Small intestine (tissue), 4 donors: Measurements from ENCODE around the gene ST6GAL1. TPM values are rescaled to one million over a fixed set of nuclear protein-coding genes. Genes with fewer than 3 reads are reported as not detected.

ENCODE experiments used
- polyA plus RNA-seq, 4 donors: library from polyadenylated mRNA; stranded (reverse) in 3 of 4; unstranded in 1 of 4; fragments of 200-250 nt in 3 of 4; fragments of 120-200 nt in 1 of 4; gene quantifications; one replicate each; pipeline versions ENCODE4 v1.2.1 to v1.2.3, GENCODE V29; 2013
- donor health status: healthy with polysubstance abuse.
- donor health status: Bipolar disorder and iron deficiency.
- donor health status: healthy.

The ST6GAL1 gene
- polyA plus RNA-seq, 4 donors, result 0.45 to 219 (median 11.0) TPM

Other genes starting within 250 kb of the ST6GAL1 start
- gene KNG1, start 213.2 kb upstream of the ST6GAL1 start, polyA plus RNA-seq, result 10 to 100 TPM in 1 of 4 donors, not detected in 3; 14.8 TPM
- 100 to 1,000 TPM; 288 to 723 (median 396) TPM for gene EIF4A2, start 146.9 kb upstream of the ST6GAL1 start, polyA plus RNA-seq
- 10 to 100 TPM in 2 of 4 donors, 1 to 10 TPM in 2; 9.2 to 31.8 (median 17.9) TPM for gene RFC4, start 124.0 kb upstream of the ST6GAL1 start, polyA plus RNA-seq
- 10 to 100 TPM in 1 of 4 donors, under 1 TPM in 2, not detected in 1; 0.22 to 34.5 (median 0.54) TPM for gene ADIPOQ, start 87.8 kb upstream of the ST6GAL1 start, polyA plus RNA-seq
- 10 to 100 TPM in 1 of 4 donors, 1 to 10 TPM in 3; 2.7 to 18.6 (median 8.3) TPM for gene RPL39L, start 209.0 kb downstream of the ST6GAL1 start, polyA plus RNA-seq